GM21786 (cell line): ENCODE measurements around the gene ADAMTSL2.

ENCODE experiments used
- ATAC-seq: cut with Tn5 transposase; IDR thresholded peaks from one replicate; pipeline ENCODE4 v1.9.1; 2021; ENCODE audit not compliant: unreplicated experiment

ADAMTSL2 gene

DNA sequence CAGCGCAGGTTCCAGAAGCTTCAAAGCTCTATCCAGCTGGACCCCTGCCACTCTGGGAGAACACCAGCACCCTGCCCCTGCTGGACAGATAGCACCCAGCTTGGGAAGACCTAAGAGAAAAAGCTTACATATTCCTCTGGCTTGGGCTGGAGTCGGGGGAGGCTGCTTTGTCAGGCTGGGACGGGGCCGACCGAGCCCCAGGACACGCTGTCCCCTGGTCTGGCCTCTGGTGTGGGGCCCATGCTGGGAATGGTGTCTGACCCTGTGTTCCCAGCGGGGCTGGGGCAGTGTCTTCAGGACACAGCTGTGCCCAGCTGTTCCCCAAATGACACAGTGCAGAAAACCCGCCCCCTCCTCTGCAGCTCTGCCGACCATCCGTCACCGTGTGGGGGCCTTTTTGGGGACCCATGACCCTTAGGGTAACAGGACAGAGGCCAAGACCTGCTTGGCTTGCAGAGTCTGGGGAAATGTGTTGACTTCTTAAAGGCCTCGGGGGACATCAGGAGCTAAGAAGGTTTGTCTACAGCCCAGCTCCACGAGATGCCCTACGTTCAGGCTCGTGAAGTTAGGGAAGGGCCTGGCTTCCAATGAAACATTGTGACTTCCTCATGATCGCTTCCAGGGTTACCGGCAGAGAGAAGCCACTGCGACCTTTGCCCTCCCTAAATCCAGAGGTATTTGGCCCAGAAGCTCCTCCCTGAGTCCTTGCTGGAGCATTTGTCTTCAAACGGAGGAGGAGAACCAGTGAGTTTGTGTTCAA lies 35.2 kb upstream of the ADAMTSL2 start:
- ATAC-seq = no peak

DNA sequence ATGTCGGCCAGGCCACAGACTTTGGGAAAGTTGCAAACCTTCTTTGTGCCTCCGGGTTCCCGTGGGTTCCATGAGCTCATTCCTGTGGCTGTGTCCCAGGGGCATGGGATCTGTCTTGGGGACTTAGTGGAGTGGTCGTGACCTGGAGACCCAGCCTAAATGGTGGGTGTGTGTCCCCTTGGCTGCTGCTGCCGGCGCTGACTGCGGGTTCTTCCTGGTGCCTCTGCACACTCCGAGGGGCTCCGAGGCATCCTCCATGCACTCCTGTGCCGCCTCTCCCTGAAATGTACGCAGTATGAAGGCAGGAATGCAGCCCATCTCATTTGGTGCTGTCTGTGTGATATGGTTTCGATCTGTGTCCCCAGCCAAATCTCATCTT lies 34.6 kb upstream of the ADAMTSL2 start:
- no peak for ATAC-seq

DNA sequence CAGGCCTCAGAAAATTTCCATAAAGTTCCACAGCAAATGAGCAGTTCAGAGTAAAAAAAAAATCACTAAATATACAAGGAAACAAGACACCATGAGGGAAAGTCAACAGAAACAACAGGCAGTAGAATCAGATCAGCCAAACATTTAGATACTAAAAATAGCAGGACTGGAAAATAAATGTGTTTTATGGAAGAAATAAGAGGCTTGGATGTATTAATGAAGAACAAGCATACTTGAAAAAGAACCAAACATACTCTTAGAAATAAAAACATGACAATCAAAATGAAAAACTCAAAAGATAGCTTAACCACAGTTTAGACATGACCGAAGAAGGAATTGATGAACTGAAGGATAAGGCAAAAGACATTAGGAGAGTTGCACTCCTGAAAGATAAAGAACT lies 32.4 kb upstream of the ADAMTSL2 start:
- no peak for ATAC-seq

DNA sequence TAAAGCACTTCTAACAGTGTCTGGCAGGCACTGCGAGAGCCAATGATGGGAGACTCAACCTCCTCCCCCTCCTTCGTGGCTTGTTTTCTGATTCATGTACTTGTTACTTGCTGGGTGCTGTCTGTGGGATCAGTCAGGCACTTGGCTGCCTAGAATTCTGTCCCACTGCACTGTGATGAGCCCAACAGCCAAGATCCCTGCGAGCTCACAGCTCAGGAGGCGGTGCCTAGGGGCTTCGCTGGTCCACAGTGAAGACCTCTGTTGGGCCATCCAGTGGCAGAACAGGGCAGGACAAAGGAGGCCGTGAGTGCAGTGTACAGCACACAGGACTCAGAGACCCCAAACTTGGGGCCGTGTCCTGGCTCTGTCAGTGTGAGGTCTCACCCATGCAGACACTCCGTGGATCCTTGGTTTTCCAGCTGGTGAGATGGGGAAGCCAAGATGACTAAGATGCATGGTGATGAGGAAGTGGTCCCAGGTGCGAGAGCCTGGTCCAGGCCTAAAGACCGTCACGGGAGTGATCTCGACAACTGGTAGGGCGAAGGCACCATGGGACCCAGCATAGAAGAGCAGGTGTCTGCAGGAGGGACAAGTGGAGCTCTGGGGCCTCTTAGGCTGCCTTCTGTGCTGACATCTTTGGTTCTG lies 29.2 kb upstream of the ADAMTSL2 start:
- ATAC-seq = no peak

DNA sequence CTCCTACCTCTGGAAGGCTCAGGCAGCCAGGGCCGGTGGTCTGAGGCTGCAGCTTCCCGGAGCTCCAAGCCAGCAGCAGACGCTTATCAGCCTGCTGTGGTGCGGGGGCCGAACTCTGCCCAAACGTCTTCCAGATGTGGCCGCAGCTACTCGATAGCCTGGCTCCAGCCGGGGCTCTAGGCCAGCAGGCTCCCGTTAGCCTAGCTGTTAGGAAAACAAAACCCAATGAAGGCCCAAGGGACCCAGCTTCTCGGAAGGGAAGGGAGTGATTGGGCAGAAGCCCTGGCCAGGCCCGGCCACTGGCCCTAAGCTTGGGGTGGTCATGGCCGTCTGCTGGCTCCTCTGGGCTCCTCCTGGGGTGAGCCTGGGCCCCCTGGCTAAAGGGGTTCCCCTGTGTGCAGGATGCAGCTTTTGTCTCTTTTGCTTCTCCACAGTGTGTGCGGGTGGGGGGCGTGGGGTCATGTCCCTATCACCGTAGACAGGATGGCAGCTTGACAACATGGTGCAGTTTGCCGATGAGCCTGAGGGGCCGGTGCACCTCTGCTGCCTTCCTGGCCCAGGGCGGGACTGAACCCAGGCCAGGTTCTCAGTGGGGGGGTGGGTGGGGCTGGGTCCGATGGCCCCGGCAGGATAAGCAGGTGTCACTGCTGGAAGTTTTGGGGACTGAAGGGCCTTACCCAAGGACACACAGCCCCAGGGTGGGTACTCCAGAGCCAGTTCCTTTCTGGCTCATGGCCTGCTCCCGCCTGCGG lies 28.4 kb upstream of the ADAMTSL2 start:
- ATAC-seq = no peak

DNA sequence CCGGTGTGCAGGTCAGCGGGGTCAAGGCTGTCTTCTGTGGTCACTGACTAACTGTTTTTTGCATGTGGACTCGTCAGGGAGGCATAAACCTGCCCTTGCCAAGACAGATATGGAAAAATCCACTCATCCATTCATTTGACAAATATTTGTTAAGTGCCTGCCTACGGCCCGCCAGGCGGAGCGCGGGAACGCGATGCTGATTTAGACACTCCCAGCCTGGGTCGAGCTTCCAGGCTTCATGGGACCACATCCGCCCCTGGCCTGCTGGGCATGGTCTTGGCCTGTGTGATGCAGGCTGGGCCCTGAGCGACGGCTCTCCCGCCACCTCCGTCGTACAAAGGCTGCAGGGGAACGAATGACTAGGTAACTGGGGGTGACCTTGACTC lies 27.9 kb upstream of the ADAMTSL2 start:
- no peak for ATAC-seq

DNA sequence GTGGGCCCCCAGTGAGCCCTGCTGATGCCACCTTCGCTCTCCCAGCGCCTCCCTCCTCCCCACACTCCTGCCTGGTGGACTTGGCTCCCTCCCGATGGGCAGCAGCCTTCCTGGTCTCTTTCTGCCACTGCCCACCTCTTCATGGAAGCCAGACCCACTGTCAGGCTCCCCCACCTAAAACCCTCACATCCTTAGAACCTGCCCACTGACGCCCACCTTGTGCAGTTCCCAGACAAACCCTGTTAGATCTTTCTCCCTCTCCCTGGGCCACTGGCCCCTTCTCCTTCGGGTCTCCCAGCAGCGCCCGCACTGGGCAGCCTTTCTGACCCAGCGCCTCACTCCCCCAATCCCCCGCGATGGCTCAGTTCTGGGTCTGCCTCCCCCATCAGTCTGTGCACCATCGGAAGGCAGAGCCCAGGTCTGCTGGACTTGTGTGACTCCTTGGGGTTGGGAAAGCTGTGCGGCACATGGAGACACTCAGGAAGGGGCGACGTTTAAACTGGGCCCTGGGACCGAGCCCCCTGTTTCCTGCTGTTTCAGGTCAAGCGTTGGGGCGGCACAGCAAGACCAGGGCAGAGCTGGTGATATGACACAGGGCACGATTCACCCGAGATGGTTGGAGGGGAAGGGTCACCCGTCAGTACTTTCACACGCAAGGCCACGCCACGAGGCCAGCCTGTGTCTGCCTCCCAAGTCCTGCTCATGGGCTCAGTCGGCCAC lies 27.1 kb upstream of the ADAMTSL2 start:
- no peak for ATAC-seq

DNA sequence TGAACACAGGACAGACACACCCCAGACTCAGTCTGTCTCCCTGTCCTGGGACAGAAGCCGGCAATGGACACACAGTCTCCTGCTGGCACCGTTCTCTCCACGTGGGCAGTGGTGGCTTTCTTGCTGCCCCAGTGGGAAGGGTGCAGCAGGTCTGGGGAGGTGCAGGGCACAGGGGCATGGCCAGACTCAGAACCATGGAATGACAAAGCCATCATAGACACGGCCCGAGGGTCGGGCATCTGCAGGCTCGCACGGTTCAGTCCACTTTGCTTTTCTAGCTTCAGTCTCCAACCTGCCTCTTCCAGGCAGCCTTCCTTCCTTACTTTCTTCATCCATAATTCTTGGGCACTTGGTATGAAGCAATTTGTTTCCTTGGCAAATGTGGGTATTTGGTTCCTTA lies 26.5 kb upstream of the ADAMTSL2 start:
- no peak for ATAC-seq

DNA sequence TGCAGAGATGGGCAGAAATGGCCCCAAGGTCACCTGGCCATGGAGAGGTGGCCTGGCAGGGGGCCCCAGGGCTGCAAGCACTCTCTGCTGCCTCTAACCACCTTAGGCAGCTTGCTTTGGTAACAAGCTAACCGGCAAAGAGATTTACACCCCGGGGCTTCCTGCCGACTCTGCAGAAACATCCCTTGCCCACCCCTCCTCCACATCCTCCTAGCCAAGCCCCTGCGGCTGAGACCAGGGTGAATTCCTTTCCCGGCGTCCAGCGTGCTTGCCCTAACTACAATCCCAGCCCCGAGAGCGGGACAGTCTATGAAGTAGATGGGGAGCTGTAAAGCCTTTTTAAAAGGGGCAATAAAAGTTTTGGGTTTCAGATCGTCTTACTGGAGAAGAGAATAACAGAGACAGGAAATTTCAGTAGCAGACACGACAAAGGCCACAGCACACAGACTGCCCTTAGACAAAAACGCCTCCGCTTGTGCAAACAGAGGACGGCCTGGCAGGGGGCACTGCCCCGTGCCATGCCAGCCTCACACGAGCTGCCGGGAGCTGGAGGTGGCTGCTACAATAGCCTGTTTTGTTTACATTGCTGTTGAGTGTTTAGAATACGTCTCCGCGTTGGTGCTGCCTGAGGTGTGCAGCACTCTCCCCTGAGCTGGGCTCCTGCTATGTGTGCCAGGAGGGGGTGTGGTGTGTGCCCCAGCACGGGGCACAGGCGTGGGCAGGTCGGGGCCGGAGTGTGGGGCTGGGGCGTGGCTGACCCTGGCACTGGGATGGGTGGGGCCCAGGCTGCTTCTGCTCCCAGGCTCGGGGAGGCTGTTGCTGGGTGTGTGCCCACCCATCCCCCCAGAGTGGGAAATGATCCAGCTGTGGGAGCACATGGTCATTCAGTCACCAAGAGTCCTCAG lies 25.1 kb upstream of the ADAMTSL2 start:
- ATAC-seq = no peak

DNA sequence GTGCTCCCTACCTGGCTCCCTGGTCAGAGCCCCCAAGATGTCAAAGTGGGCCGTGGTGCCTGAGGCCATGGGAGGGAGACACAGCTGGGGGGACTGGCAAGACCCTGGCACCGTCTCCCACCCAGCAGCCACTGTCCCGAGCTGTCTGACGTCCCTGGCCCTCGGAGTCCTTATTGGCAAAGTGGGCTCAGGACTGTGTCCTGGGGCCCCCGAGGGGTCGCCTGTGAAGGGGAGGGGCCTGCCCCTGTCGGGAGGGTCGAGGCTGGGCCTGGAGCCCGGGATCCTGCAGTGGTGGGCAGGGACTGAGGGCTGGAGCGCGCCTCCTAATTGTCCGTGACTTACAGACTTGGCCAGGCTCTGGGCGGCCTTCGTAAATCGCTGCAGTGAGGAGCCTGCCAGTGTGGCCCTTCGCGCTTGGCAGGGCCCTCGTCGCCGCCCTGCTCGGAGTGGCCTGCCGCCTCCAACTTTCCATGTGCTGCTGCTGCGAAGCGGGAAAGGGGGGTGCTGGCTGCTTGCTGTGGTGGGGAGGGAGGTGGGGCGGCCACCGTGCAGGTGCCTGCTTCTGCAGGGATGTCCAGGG lies 23.5 kb upstream of the ADAMTSL2 start:
- ATAC-seq = no peak

DNA sequence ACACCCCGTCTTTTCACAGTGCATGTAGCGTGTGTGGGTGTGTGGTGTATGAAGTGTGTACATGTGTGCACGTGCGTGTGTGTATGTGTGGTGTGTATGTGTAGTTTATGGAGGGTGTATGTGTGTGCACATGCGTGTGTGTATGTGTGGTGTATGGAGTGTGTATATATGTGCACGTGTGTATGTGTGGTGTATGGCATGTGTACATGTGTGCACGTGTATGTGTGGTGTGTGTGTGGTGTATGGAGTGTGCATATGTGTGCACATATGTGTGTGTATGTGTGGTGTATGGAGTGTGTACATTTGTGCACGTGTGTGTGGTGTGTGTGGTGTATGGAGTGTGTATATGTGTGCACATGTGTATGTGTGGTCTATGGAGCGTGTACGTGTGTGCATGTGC lies 22.9 kb upstream of the ADAMTSL2 start:
- ATAC-seq = no peak

DNA sequence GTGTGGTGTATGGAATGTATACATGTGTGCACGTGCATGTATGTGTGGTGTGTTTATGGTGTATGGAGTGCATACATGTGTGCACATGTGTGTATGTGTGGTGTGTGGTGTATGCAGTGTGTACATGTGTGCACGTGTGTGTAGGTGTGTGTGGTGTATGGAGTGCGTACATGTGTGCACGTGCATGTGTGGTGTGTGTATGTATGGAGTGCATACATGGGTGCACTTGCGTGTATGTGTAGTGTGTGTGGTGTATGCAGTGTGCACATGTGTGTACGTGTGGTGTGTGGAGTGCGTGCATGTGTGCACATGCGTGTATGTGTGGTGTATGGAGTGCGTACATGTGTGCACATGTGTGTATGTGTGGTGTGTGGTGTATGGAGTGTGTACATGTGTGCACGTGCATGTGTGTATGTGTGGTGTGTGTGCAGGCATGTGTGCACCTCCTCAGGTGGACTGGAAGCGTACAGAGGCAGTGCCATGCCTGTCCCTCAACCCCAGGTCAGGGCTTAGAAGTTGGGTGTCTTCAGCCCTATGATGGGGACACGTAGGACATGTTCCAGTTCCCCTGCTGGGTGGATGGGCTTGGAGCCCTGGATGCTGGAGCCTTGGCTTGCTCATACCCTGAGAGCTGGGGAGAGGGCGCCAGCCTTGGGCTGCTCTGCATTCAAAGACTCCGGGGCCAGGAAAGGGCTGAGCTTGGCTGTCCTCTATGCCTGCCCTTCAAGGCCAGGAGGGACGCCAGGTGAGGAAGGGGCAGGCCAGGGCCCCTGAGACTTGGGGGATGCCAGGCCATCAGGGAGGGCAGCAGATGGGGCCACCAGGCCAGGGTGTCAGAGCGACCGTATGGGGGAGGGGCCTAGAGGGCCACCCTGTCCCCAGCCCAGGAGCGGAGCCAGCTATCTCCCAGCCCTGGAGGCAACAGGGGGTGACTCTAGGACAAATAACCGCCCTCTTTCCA lies 22.0 kb upstream of the ADAMTSL2 start:
- ATAC-seq = no peak

DNA sequence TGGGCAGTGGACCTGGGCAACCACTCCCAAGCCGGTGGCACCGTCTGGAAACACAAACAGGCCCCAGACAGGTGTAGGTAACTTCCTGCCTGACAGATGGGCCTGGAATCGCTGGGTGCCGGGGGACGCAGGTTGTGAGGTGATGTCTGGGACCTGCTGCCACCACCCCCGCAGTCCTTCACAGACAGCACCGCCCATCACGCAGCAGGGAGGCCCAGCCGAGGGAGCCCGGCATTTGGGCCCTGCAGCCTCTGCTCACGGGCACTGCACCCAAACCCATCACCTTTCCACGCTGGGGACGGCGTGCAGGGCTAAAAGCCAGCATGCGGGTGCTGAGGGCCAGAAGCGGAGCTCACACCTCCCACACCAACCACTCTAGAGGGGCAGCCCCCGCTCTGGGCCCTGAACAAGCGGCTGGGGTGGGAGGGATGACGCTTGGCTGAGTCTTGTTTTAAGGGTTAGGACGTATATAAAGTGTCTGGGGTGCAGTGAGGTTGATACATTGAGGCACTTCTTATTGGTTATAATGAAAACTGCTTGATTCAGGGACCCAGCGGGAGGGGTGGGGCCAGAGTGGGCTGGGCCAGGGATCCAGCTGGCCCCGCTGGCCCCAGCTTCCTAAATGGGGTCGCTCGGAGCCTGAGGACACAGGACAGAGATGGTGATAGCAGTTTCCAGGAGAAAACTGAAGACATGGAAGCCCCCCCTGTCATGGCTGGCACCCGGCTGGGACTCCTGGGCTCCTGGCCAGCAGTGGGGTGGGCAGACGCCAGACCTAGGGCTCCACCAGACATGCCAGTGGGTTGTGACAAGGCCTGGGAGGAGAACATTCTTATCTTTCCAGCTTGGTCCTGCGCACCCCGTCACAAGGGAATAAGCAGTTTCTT lies 21.0 kb upstream of the ADAMTSL2 start:
- no peak for ATAC-seq

DNA sequence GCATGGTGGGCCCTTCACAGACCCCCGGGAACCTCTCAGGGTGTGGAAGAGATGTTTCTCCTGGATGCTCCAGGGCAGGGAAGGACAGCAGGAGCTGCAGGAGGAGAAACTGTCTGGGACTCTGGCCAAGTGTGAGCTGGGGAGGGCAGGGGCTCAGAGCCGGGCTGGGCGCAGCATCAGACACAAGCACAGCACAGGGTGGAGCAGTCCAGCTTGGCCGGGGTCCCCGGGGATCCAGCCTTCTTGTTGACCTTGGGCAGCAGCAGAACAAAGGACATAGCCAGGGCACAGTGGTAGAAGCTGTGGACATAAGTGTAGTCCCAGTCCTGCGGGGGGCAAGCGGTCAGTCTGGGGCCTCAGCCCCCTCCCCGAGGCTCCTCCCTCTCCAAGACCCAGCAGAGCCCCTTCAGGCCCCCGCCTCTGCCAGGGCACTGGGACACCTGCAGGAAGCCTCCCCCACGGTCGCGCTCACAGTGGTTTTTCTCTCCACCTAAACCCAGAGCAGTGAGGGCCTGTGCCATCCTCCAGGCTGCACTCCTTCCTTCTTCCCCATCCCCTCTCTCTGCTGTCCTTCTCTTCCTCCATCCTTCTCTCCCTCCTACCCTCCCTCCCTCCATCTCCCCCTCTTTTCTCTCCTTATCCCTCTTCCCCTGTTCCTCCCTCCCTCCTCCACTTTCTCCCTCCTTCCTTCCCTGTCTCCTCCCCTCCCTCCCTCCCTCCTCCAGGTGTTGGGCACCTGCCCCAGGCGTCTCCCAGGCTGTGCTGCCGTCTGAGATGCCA lies 19.9 kb upstream of the ADAMTSL2 start:
- no peak for ATAC-seq

DNA sequence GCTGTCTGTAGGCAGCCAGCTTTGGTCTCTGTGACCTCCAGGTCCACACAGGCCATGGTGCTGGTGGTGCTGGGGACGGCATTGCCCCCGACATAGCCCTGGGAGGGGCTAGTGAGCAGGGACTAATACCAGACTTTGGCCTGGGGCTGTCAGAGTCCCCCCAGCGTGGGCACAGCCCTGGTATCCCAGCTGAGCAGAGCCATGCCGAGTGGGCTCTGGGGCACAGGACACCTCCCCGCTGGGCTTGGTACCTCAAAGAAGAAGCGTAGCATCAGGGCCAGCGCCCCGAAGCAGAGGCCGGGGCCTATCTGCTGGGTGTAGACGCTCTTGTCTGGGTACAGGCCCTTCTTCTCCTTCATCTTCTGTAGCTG lies 19.3 kb upstream of the ADAMTSL2 start:
- ATAC-seq = no peak

DNA sequence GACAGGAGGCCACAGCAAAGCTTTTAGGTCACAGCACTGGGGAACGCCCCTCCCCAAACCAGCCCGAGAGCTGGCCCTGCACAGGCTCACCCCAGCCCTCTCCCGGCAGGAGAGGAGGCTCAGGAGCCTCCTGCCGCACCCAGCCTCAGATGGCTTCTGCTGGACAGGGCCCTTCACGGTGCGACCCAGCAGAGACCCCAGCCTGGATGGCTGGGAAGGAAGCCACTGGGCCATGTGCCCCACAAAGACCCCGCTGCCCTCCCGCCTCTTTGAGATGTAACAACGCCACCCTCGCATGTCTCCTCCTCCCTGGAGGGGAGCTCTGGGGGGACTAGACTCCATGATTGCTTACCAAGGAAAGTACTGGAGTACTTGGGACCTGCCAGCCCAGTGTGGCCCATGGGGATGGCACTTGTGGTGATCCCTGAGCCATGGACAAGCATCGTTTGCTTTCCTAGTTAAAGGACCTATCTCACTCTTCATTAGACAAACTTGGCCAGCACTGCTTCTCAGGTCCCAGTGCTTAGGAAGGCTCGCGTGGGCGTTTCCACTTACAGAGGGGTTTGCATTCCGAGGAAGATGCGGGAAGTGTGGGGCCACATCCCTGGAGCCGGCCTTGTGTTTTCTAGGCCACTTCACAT lies 18.8 kb upstream of the ADAMTSL2 start:
- ATAC-seq = no peak
